ENCODE results near the gene WDR54.

GRCh38 chr2:74385396-74385795 is 36.1 kb upstream of the WDR54 start:
- TF ChIP-seq CTCF (IDR thresholded peaks at IDR 0.05; ENCODE audit: insufficient read depth, low read length): no peak
- TF ChIP-seq POLR2AphosphoS5 (IDR thresholded peaks at IDR 0.05; ENCODE audit: low read depth): no peak
- no peak for TF ChIP-seq SPI1 (IDR thresholded peaks at IDR 0.05; ENCODE audit: borderline replicate concordance, low read depth)
- TF ChIP-seq REST (IDR thresholded peaks at IDR 0.05; ENCODE audit: insufficient replicate concordance, low read depth): no peak
- TF ChIP-seq GABPA (IDR thresholded peaks at IDR 0.05; ENCODE audit: low read depth): no peak

All from HL-60 (cell line).